Breast epithelium (tissue), 4 donors: ENCODE data around the gene MACO1. TPM values are rescaled to one million over a fixed set of nuclear protein-coding genes. Genes with fewer than 3 reads are reported as not detected.

Experiments used
- DNase-seq, 2 donors: peaks; one replicate each; pipeline ENCODE4 v3.0.0-alpha.2; 2019; ENCODE audit warnings: low spot score in 2 of 2
- H3K27ac ChIP-seq, 2 donors: fragments of 200-600 bp; sonication (generic) in 1 of 2; one replicate each; pipeline ENCODE4 v1.5.1; 2016 to 2019; ENCODE audit warnings: mild to moderate bottlenecking in 1 of 2
- H3K27me3 ChIP-seq, 2 donors: fragments of 200-600 bp; sonication (generic) in 1 of 2; one replicate each; pipeline versions ENCODE4 v1.5.1 to v1.6.0; 2017 to 2019; ENCODE audit warnings: control low read depth in 1 of 2, mild to moderate bottlenecking in 1 of 2
- H3K36me3 ChIP-seq: fragments of 200-600 bp; one replicate; pipeline ENCODE4 v1.5.1; 2019
- H3K4me1 ChIP-seq, 2 donors: fragments of 200-600 bp; sonication (generic); one replicate each; pipeline ENCODE4 v1.5.1; 2016 to 2019; ENCODE audit warnings: control low read depth in 1 of 2
- H3K4me3 ChIP-seq, 3 donors: fragments of 200-600 bp; sonication (generic); 1 replicate in 2 of 3; 2 replicates in 1 of 3; pipeline ENCODE4 v1.5.1; 2016 to 2019; ENCODE audit warnings: mild to moderate bottlenecking in 3 of 3, moderate library complexity in 2 of 3
- H3K9me3 ChIP-seq, 2 donors: fragments of 200-600 bp; sonication (generic) in 1 of 2; one replicate each; pipeline ENCODE4 v1.5.1; 2016 to 2019; ENCODE audit warnings: control low read depth in 1 of 2
- CTCF ChIP-seq, 3 donors: fragments of 450-650 bp; IDR thresholded peaks; one replicate each; pipeline ENCODE4 v1.5.1; 2016 to 2017; ENCODE audit warnings: antibody characterized with exemption in 3 of 3, mild to moderate bottlenecking in 3 of 3, moderate library complexity in 3 of 3
- POLR2A ChIP-seq: fragments of 450-650 bp; IDR thresholded peaks from one replicate; pipeline ENCODE4 v1.6.1; 2016; ENCODE audit warnings: antibody characterized with exemption, mild to moderate bottlenecking, moderate library complexity
- POLR2AphosphoS5 ChIP-seq, 3 donors: sonication (generic); formaldehyde crosslinking; IDR thresholded peaks; one replicate each; pipeline ENCODE4 v1.6.1; 2017; ENCODE audit warnings: antibody characterized with exemption in 3 of 3
- intact Hi-C: fragments of 100-400 bp; cut with DNase I; formaldehyde crosslinking; loops from one replicate; pipeline ENCODE4 v1.15.1; 2023; ENCODE audit warnings: low total_unique reads
- total RNA-seq, 3 donors: library from RNA; depleted of rRNA; stranded (reverse); fragments of >200 nt; gene quantifications; one replicate each; pipeline ENCODE4 v1.1.0, GENCODE V29; 2016

MACO1 gene
- total RNA-seq, 3 donors from 2014 or later = 15.0 to 24.0 (median 17.7) TPM

DNA sequence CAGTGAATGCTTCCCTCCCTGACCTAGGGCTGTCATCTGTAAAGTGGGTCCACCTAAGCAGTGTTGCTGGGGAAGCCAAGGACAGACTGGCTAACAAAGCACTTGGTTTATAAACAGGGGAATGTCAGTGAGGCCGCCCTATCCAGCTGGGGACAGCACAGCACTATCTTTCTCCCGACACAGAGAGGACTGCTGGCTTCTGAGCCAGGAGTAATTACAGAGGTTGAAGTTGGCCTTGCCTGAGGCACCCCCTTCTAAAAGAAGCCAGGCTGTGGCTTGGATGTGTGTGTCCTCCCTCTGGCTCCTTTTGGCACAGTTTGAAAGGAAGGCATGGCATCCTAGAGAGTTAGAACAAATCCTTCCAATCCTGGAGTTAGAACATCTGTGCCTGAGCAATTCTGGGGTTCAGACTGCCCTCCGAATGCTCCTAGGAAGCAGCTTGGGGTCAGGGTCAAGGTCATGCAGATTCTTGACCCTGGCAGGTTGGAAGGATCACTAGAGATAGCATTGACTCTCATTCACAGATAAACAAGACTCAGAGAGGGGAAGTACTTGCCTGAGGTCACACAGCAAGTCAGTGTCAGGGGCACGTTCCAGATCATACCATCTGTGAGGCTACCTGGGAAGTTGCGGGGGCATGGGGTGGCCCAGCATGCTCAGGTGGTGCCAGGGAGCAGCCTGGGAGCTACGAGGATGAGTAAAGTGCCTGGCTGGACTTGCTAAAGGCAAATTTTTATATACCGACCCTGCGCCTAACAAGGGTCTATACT, 111.4 kb downstream of the MACO1 start:
- H3K4me1 ChIP-seq = peaks cover 0 to 4% of the 10 kb centered on the region in 2 donors
- intact Hi-C loops = no loop called here
- TF ChIP-seq POLR2AphosphoS5 (IDR thresholded peaks at IDR 0.05) (no peak), POLR2A (no peak), CTCF (IDR thresholded peaks at IDR 0.05) (no peak)

DNA sequence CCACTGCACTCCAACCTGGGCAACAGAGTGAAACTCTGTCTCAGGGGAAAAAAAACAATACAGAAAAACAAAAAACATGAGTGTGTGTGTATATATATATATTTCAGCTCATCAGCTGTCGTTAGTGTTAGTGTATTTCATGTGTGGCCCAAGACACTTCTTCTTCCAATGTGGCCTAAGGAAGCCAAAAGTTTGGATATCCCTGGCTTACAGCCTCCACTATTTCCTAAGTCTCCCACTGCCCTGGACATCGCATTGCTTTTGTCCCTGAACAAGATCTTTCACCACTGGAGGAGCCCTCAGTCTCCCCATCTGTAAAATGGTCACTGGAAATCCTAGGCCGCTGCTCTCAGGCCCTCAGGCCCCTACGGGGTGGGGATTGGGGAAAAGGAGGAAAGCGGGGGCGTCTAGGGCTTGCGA, 112.3 kb downstream of the MACO1 start:
- peak overlapping the region; percentile 82 to 93 for H3K27ac ChIP-seq
- no peaks in the 10 kb centered on the region for H3K36me3 ChIP-seq
- DNase-seq = no peak
- intact Hi-C loops = no loop called here
- no peaks in the 10 kb centered on the region for H3K9me3 ChIP-seq
- H3K4me3 ChIP-seq = peak overlapping the region; percentile 78 to 97 (median 90)
- peaks cover 0 to 4% of the 10 kb centered on the region in 2 donors for H3K4me1 ChIP-seq
- no peaks in the 10 kb centered on the region for H3K27me3 ChIP-seq
- no peak for TF ChIP-seq POLR2A
- TF ChIP-seq POLR2AphosphoS5 (IDR thresholded peaks at IDR 0.05) = no peak
- no peak for TF ChIP-seq CTCF (IDR thresholded peaks at IDR 0.05)

More for the DNA sequence above, 111.4 kb downstream of the MACO1 start:
- peak overlapping the region in 1 of 2 donors; percentile 17 for H3K27ac ChIP-seq
- no peaks in the 10 kb centered on the region for H3K9me3 ChIP-seq
- no peaks in the 10 kb centered on the region for H3K36me3 ChIP-seq
- no peak overlapping the region for H3K4me3 ChIP-seq
- DNase-seq = peak in 1 of 2 donors; percentile 59
- no peaks in the 10 kb centered on the region for H3K27me3 ChIP-seq

DNA sequence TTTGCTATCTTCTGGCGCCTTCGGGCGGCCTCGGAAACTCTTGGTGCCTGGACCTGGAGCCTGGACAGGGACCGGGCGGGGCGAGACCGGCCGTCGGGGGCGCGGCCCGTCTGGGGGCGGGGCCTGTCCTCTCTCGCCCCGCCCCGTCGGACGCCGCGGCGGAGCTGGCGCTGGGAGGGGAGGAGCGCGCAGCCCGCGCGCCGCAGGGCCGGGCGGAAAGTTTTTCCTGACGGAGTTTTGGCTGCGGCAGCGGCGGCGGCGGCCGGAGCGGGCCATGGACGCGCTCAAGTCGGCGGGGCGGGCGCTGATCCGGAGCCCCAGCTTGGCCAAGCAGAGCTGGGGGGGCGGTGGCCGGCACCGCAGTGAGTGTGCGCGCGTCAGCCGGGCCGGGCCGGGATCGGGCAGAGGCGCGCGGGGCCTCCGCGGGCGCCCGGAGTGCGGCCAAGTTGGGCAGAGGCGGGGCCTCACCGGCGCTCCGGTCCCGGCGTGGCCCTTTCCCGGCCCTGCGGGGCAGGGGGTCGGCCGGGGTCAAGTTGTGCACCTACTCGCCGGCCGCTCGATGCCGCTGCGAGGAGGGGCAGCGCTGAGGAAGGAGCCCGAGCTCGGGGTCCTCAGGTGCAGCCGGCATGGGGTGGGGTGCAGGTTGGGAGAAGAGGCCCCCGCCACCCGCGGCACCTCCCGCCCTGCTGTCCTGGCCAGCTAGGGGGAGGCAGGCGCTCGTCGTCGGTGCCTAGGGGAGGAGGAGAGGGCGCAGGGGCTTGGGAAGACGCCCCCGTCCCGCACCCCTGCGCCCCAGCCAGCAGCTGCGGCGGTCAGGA, 112.9 kb downstream of the MACO1 start, which contains the start of gene LDLRAP1:
Gene LDLRAP1, plus strand, starts transcription at position 182 of the 818 bp plus-strand sequence. Its CDS starts 93 bp downstream, at position 275.
- DNase-seq = peak in 1 of 2 donors; percentile 63
- no peaks in the 10 kb centered on the region for H3K27me3 ChIP-seq
- peak; percentile 16 to 65 (median 44) for TF ChIP-seq POLR2AphosphoS5 (IDR thresholded peaks at IDR 0.05)
- TF ChIP-seq CTCF (IDR thresholded peaks at IDR 0.05) = no peak
- H3K4me1 ChIP-seq = peaks cover 0 to 4% of the 10 kb centered on the region in 2 donors
- H3K9me3 ChIP-seq = no peaks in the 10 kb centered on the region
- H3K36me3 ChIP-seq = no peaks in the 10 kb centered on the region
- intact Hi-C loops = no loop called here
- peak within 1 kb of the TSS; percentile 82 to 93 for H3K27ac ChIP-seq
- H3K4me3 ChIP-seq = peak within 1 kb of the TSS; percentile 78 to 97 (median 90)

GRCh38 chr1:25544243-25544764, 113.6 kb downstream of the MACO1 start:
- H3K27me3 ChIP-seq = no peaks in the 10 kb centered on the region
- DNase-seq = no peak
- intact Hi-C loops = no loop called here
- H3K36me3 ChIP-seq = no peaks in the 10 kb centered on the region
- peak overlapping the region; percentile 82 to 93 for H3K27ac ChIP-seq
- H3K4me1 ChIP-seq = peaks cover 0 to 4% of the 10 kb centered on the region in 2 donors
- no peaks in the 10 kb centered on the region for H3K9me3 ChIP-seq
- H3K4me3 ChIP-seq = peak overlapping the region; percentile 78 to 97 (median 90)
- TF ChIP-seq CTCF (IDR thresholded peaks at IDR 0.05) (no peak), POLR2AphosphoS5 (IDR thresholded peaks at IDR 0.05) (no peak), POLR2A (no peak)
